ENCODE measurements around the gene RCL1. TPM values are rescaled to one million over a fixed set of nuclear protein-coding genes. Genes with fewer than 3 reads are reported as not detected.

Gene RCL1
- total RNA-seq, 4 donors from 2014 or later = 54.1 to 97.3 (median 88.8) TPM

DNA sequence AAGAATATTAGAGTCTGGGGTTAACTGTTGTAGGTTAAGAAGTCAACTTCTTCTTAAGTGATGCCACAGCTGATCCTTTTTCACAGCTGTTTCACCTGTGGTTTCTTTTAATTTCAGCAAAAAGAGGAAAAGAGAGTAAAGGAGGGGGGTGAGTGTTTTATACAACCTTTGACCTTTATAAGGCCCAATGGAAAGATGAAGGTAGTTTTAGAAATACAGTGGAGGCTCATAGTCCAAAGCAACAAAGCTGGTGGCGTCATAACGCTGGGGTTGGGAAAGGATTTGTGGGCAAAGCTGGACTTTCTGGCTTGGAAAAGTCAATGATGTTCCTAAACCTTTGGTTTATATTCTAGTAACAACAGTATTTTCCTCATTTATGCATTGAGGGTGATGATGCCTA is 49.5 kb downstream of the RCL1 start:
- ATAC-seq (ENCODE audit: low FRiP score) (no peak), DNase-seq (ENCODE audit: low spot score) (no peak)
- TF ChIP-seq, protein P1, sequence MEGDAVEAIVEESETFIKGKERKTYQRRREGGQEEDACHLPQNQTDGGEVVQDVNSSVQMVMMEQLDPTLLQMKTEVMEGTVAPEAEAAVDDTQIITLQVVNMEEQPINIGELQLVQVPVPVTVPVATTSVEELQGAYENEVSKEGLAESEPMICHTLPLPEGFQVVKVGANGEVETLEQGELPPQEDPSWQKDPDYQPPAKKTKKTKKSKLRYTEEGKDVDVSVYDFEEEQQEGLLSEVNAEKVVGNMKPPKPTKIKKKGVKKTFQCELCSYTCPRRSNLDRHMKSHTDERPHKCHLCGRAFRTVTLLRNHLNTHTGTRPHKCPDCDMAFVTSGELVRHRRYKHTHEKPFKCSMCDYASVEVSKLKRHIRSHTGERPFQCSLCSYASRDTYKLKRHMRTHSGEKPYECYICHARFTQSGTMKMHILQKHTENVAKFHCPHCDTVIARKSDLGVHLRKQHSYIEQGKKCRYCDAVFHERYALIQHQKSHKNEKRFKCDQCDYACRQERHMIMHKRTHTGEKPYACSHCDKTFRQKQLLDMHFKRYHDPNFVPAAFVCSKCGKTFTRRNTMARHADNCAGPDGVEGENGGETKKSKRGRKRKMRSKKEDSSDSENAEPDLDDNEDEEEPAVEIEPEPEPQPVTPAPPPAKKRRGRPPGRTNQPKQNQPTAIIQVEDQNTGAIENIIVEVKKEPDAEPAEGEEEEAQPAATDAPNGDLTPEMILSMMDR (IDR thresholded peaks at IDR 0.05) = no peak

DNA sequence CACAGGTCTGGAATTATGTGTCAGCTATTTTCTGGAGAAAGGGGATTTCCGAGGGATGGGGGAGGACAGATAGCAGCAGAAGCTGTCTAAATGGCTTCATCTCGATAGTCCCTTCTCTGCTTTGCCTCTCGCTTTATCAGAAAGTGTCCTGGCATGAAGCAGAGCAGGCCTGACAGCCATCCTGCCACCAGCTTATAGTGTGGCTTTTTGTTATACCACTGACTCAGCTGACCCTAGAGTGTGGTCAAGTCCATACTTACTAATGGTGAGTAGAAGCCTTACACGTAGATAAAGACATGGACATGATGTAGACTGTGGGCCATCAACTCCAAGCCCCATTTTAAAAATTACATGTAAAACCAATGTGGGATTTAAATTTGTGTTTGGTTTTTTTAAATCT is 50.0 kb downstream of the RCL1 start:
- ATAC-seq (ENCODE audit: low FRiP score) (no peak), DNase-seq (ENCODE audit: low spot score) (no peak)
- TF ChIP-seq, protein P1 (IDR thresholded peaks at IDR 0.05) = no peak

DNA sequence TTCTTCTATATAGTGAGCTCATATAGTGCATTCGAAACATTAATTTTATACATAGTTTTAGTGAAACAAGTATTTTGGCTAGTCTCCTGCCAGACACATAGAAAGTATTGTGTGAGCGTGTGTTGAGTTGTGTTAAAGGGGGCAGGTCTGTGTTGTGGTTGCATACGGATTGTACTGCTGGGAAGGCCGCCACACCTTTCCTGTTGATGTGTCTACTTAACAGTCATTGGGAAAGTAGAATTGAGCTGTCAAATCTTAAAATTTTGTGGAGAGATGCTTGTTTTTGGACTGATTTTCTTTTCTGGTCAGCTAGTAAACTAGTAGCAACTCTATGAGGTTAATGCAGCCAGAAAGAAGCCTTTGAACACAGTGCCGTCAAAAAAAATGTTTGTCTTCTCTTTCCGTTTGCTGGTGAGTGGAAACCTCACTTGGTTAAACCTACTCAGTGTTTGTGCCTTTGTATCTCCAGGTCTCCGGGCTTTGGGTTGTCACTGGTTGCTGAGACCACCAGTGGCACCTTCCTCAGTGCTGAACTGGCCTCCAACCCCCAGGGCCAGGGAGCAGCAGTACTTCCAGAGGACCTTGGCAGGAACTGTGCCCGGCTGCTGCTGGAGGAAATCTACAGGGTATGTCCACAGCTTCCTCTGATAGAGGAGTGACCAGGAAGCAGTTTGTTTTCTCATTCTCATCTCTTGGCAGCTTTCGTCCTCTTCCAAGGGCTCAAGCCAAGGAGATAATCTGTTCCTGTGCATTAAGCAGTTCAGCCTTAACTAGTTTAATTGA is 51.5 kb downstream of the RCL1 start:
- DNase-seq (ENCODE audit: low spot score) (no peak), ATAC-seq (ENCODE audit: low FRiP score) (no peak)
- TF ChIP-seq, protein P1 (IDR thresholded peaks at IDR 0.05) = no peak

DNA sequence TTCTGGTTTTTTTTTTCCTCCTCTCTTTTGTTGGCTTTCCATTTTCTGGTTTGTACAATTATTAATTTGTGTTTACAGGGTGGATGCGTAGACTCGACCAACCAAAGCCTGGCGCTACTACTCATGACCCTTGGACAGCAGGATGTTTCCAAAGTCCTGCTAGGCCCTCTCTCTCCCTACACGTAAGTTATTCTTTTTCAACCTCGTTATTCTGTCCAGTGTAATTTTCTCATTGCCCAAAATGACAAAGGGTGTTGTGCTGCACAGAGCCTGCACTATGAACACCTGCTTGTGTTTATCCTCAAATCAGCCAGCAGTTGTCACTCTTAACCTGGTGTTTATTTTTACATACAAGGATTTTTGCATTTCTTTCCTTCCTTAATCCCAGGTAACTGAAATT is 56.6 kb downstream of the RCL1 start:
- TF ChIP-seq, protein P1 (IDR thresholded peaks at IDR 0.05) = no peak
- ATAC-seq (ENCODE audit: low FRiP score) = no peak
- no peak for DNase-seq (ENCODE audit: low spot score)

DNA sequence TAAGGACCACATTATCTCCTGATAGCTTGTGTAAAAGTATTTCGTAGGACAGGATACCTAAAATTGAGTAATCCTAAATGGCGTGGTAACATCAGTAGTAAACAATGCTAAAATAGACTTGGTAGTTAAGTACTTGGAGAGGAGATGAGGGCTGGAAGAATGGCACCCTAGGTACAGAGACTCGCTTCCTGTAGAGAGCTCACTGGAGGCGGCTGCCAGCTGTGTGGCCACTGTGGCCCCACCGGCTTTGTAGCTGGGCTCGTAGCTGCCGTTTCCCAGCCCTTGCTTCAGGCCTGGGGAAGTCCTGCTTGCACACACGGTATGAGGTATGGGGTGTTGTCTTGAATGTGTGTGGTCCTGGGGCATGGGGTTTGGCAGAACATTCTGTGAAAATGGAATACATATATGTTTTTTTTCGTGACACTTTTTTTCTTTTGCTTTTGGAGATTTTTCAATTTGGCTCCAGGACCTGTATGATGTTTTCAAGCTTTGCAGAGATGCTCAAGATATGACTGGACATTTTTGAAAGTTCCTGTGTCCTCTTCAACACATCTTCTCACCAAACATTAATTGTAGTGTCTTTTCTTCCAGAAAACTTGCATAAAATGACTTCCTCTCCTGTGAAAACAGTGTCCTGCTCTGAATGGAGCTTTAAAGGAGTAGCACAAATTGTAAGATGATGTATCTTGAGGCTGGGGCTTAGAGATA is 58.0 kb downstream of the RCL1 start:
- TF ChIP-seq, protein P1 (IDR thresholded peaks at IDR 0.05) = no peak
- no peak for DNase-seq (ENCODE audit: low spot score)
- ATAC-seq (ENCODE audit: low FRiP score) = no peak

DNA sequence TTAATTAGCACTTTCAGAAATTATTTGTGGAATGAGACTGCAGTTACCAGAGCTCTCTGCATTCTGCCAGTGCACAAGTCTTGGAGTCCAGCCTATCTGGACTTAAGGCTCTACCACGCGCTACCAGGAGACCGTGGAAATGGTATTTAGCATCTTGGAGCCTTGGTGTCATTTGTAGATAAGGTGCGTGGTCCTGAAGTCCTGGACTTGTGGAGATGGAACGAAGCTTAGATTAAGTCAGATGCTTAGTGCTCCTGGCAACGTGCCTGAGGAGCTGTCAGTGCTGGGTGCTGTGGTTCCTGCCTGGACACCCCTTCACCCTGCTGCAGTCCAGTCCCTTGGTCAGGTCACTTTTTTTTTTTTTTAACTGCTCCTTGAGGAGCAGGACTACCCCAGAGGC is 59.7 kb downstream of the RCL1 start:
- ATAC-seq (ENCODE audit: low FRiP score) = no peak
- no peak for DNase-seq (ENCODE audit: low spot score)
- TF ChIP-seq, protein P1 (IDR thresholded peaks at IDR 0.05) = no peak

DNA sequence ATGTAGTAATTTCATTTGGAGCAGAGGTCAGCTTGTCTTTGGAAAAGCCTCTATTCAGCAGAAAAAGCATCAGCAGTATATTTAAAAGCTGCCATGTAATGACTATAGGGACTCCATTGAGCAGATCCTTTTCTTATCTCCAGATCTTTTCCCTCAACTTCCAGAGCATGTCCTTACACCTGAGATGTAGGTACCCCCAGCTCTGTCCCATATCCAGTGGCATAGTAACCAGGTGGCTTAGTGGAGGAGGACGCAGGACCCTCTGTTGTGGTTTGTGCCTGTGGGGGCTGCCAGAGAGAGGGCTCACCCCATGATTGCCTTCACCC is 61.5 kb downstream of the RCL1 start:
- TF ChIP-seq, protein P1 (IDR thresholded peaks at IDR 0.05) = no peak
- DNase-seq (ENCODE audit: low spot score) (no peak), ATAC-seq (ENCODE audit: low FRiP score) (no peak)

Measured in omental fat pad (tissue), 4 donors.